ENCODE measurements around the gene ATP2A1.

GRCh38 chr16:28903344-28904042 is 25.2 kb downstream of the ATP2A1 start:
- TF ChIP-seq CTCF (IDR thresholded peaks at IDR 0.05) = no peak
- no peak for TF ChIP-seq POLR2A (IDR thresholded peaks at IDR 0.05)

All from adrenal gland (tissue), 5 donors.